Measurements from ENCODE around the gene R3HDM2.

Gene R3HDM2

GRCh38 chr12:57215668-57216013 lies 215.2 kb downstream of the R3HDM2 start:
- no peak overlapping the region for H2AK5ac ChIP-seq (ENCODE audit: low read length, severe bottlenecking)
- H3K23ac ChIP-seq (ENCODE audit: low read length in 2 of 2): no peak overlapping the region
- peak overlapping the region; percentile 53 for H3K9ac ChIP-seq (ENCODE audit: low read length)
- no peak overlapping the region for H3K4ac ChIP-seq (ENCODE audit: low read depth in 1 of 2, low read length in 2 of 2)
- H3K18ac ChIP-seq (ENCODE audit: low read depth in 1 of 2, low read length in 2 of 2): no peak overlapping the region
- peak overlapping the region; percentile 76 for H3K4me2 ChIP-seq (ENCODE audit: low read length, poor library complexity, severe bottlenecking)
- no peaks in the 10 kb centered on the region for H3K9me3 ChIP-seq (ENCODE audit: control insufficient read depth, low read length)
- peak; percentile 42 for DNase-seq
- no peak overlapping the region for H3K14ac ChIP-seq (ENCODE audit: low read length in 2 of 2)
- H3K4me3 ChIP-seq (ENCODE audit: insufficient read depth in 1 of 2, low read depth in 1 of 2, low read length in 2 of 2): peak overlapping the region in 1 of 2 experiments; percentile 62
- peaks cover 5 to 54% of the 10 kb centered on the region in 2 experiments for H3K27me3 ChIP-seq (ENCODE audit: control insufficient read depth in 1 of 2, insufficient read depth in 1 of 2, low read length in 2 of 2)
- no peak overlapping the region for H2AFZ ChIP-seq (ENCODE audit: low read depth, low read length)
- H4K8ac ChIP-seq (ENCODE audit: low read length): no peak overlapping the region
- WGBS: 48% methylated on average over 7 of the region's 7 CpGs
- no peak overlapping the region for H3K27ac ChIP-seq (ENCODE audit: low read length, poor library complexity, severe bottlenecking)
- peaks cover 32 to 34% of the 10 kb centered on the region in 2 experiments for H3K36me3 ChIP-seq (ENCODE audit: control insufficient read depth in 1 of 2, insufficient read depth in 2 of 2, low read depth in 1 of 2, low read length in 2 of 2)
- H2BK120ac ChIP-seq (ENCODE audit: low read depth, low read length): no peak overlapping the region
- H2BK15ac ChIP-seq (ENCODE audit: low read depth, poor library complexity, severe bottlenecking): no peak overlapping the region
- H2BK12ac ChIP-seq (ENCODE audit: low read length in 2 of 2): no peak overlapping the region
- no peak overlapping the region for H4K91ac ChIP-seq (ENCODE audit: low read length)
- no peaks in the 10 kb centered on the region for H3K79me1 ChIP-seq (replicated peaks; ENCODE audit: low read length, poor library complexity, severe bottlenecking)
- peaks cover 40% of the 10 kb centered on the region for H3K4me1 ChIP-seq (ENCODE audit: control insufficient read depth, insufficient read depth, low read depth, low read length)
- H2BK5ac ChIP-seq (ENCODE audit: low read depth, low read length, poor library complexity, severe bottlenecking): no peak overlapping the region

GRCh38 chr12:57215065-57215464 lies 215.8 kb downstream of the R3HDM2 start:
- H2BK5ac ChIP-seq (ENCODE audit: low read depth, low read length, poor library complexity, severe bottlenecking): no peak overlapping the region
- no peak overlapping the region for H3K4me2 ChIP-seq (ENCODE audit: low read length, poor library complexity, severe bottlenecking)
- H3K4me1 ChIP-seq (ENCODE audit: control insufficient read depth, insufficient read depth, low read depth, low read length): peaks cover 39% of the 10 kb centered on the region
- 60% methylated on average over 11 of the region's 11 CpGs for WGBS
- H3K27me3 ChIP-seq (ENCODE audit: control insufficient read depth in 1 of 2, insufficient read depth in 1 of 2, low read length in 2 of 2): peaks cover 3 to 50% of the 10 kb centered on the region in 2 experiments
- H2BK12ac ChIP-seq (ENCODE audit: low read length in 2 of 2): no peak overlapping the region
- H2AFZ ChIP-seq (ENCODE audit: low read depth, low read length): no peak overlapping the region
- H2BK120ac ChIP-seq (ENCODE audit: low read depth, low read length): no peak overlapping the region
- H3K18ac ChIP-seq (ENCODE audit: low read depth in 1 of 2, low read length in 2 of 2): no peak overlapping the region
- no peak overlapping the region for H3K4ac ChIP-seq (ENCODE audit: low read depth in 1 of 2, low read length in 2 of 2)
- H3K27ac ChIP-seq (ENCODE audit: low read length, poor library complexity, severe bottlenecking): no peak overlapping the region
- no peak overlapping the region for H4K8ac ChIP-seq (ENCODE audit: low read length)
- no peak overlapping the region for H2AK5ac ChIP-seq (ENCODE audit: low read length, severe bottlenecking)
- no peak overlapping the region for H3K14ac ChIP-seq (ENCODE audit: low read length in 2 of 2)
- no peaks in the 10 kb centered on the region for H3K79me1 ChIP-seq (replicated peaks; ENCODE audit: low read length, poor library complexity, severe bottlenecking)
- no peaks in the 10 kb centered on the region for H3K9me3 ChIP-seq (ENCODE audit: control insufficient read depth, low read length)
- H3K4me3 ChIP-seq (ENCODE audit: insufficient read depth in 1 of 2, low read depth in 1 of 2, low read length in 2 of 2): no peak overlapping the region
- H4K91ac ChIP-seq (ENCODE audit: low read length): no peak overlapping the region
- peaks cover 37 to 39% of the 10 kb centered on the region in 2 experiments for H3K36me3 ChIP-seq (ENCODE audit: control insufficient read depth in 1 of 2, insufficient read depth in 2 of 2, low read depth in 1 of 2, low read length in 2 of 2)
- no peak for DNase-seq
- no peak overlapping the region for H2BK15ac ChIP-seq (ENCODE audit: low read depth, poor library complexity, severe bottlenecking)
- no peak overlapping the region for H3K23ac ChIP-seq (ENCODE audit: low read length in 2 of 2)
- peak overlapping the region; percentile 53 for H3K9ac ChIP-seq (ENCODE audit: low read length)

- H3K4me3 ChIP-seq (ENCODE audit: insufficient read depth in 1 of 2, low read depth in 1 of 2, low read length in 2 of 2): no peak overlapping the region
- peaks cover 37% of the 10 kb centered on the region for H3K4me1 ChIP-seq (ENCODE audit: control insufficient read depth, insufficient read depth, low read depth, low read length)
- H4K8ac ChIP-seq (ENCODE audit: low read length): no peak overlapping the region
- no peak overlapping the region for H2AK5ac ChIP-seq (ENCODE audit: low read length, severe bottlenecking)
- H2BK15ac ChIP-seq (ENCODE audit: low read depth, poor library complexity, severe bottlenecking): no peak overlapping the region
- H3K23ac ChIP-seq (ENCODE audit: low read length in 2 of 2): no peak overlapping the region
- 6% methylated on average over 14 of the region's 14 CpGs for WGBS
- no peak overlapping the region for H3K4ac ChIP-seq (ENCODE audit: low read depth in 1 of 2, low read length in 2 of 2)
- H3K27ac ChIP-seq (ENCODE audit: low read length, poor library complexity, severe bottlenecking): no peak overlapping the region
- no peak overlapping the region for H2BK5ac ChIP-seq (ENCODE audit: low read depth, low read length, poor library complexity, severe bottlenecking)
- peak; percentile 71 for DNase-seq
- no peaks in the 10 kb centered on the region for H3K79me1 ChIP-seq (replicated peaks; ENCODE audit: low read length, poor library complexity, severe bottlenecking)
- H3K27me3 ChIP-seq (ENCODE audit: control insufficient read depth in 1 of 2, insufficient read depth in 1 of 2, low read length in 2 of 2): peaks cover 0 to 43% of the 10 kb centered on the region in 2 experiments
- peak overlapping the region in 1 of 2 experiments; percentile 11 for H3K18ac ChIP-seq (ENCODE audit: low read depth in 1 of 2, low read length in 2 of 2)
- H3K14ac ChIP-seq (ENCODE audit: low read length in 2 of 2): no peak overlapping the region
- no peak overlapping the region for H2BK12ac ChIP-seq (ENCODE audit: low read length in 2 of 2)
- no peaks in the 10 kb centered on the region for H3K9me3 ChIP-seq (ENCODE audit: control insufficient read depth, low read length)
- no peak overlapping the region for H4K91ac ChIP-seq (ENCODE audit: low read length)
- H3K9ac ChIP-seq (ENCODE audit: low read length): peak overlapping the region; percentile 21
- H3K36me3 ChIP-seq (ENCODE audit: control insufficient read depth in 1 of 2, insufficient read depth in 2 of 2, low read depth in 1 of 2, low read length in 2 of 2): peaks cover 44 to 46% of the 10 kb centered on the region in 2 experiments
- no peak overlapping the region for H2AFZ ChIP-seq (ENCODE audit: low read depth, low read length)
- no peak overlapping the region for H2BK120ac ChIP-seq (ENCODE audit: low read depth, low read length)
- H3K4me2 ChIP-seq (ENCODE audit: low read length, poor library complexity, severe bottlenecking): no peak overlapping the region
Measured at GRCh38 chr12:57214398-57214781, 216.5 kb downstream of the R3HDM2 start.

GRCh38 chr12:57213763-57214397 lies 217.0 kb downstream of the R3HDM2 start:
- WGBS: 63% methylated on average over 4 of the region's 4 CpGs
- Histone ChIP-seq H3K36me3 (ENCODE audit: control insufficient read depth in 1 of 2, insufficient read depth in 2 of 2, low read depth in 1 of 2, low read length in 2 of 2) (peaks cover 49 to 51% of the 10 kb centered on the region in 2 experiments), H2BK120ac (ENCODE audit: low read depth, low read length) (no peak overlapping the region), H3K18ac (ENCODE audit: low read depth in 1 of 2, low read length in 2 of 2) (no peak overlapping the region), H3K9me3 (ENCODE audit: control insufficient read depth, low read length) (no peaks in the 10 kb centered on the region), H2BK5ac (ENCODE audit: low read depth, low read length, poor library complexity, severe bottlenecking) (no peak overlapping the region), H2BK12ac (ENCODE audit: low read length in 2 of 2) (no peak overlapping the region), H4K91ac (ENCODE audit: low read length) (no peak overlapping the region), H3K4me1 (ENCODE audit: control insufficient read depth, insufficient read depth, low read depth, low read length) (peaks cover 37% of the 10 kb centered on the region), H2AK5ac (ENCODE audit: low read length, severe bottlenecking) (no peak overlapping the region), H3K14ac (ENCODE audit: low read length in 2 of 2) (no peak overlapping the region), H3K27me3 (ENCODE audit: control insufficient read depth in 1 of 2, insufficient read depth in 1 of 2, low read length in 2 of 2) (peaks cover 0 to 38% of the 10 kb centered on the region in 2 experiments), H4K8ac (ENCODE audit: low read length) (no peak overlapping the region), H3K4me3 (ENCODE audit: insufficient read depth in 1 of 2, low read depth in 1 of 2, low read length in 2 of 2) (no peak overlapping the region), H3K23ac (ENCODE audit: low read length in 2 of 2) (no peak overlapping the region), H3K79me1 (replicated peaks; ENCODE audit: low read length, poor library complexity, severe bottlenecking) (no peaks in the 10 kb centered on the region), H3K4me2 (ENCODE audit: low read length, poor library complexity, severe bottlenecking) (no peak overlapping the region), H2AFZ (ENCODE audit: low read depth, low read length) (no peak overlapping the region), H2BK15ac (ENCODE audit: low read depth, poor library complexity, severe bottlenecking) (no peak overlapping the region), H3K4ac (ENCODE audit: low read depth in 1 of 2, low read length in 2 of 2) (no peak overlapping the region), H3K9ac (ENCODE audit: low read length) (peak overlapping the region; percentile 21), H3K27ac (ENCODE audit: low read length, poor library complexity, severe bottlenecking) (no peak overlapping the region)
- no peak for DNase-seq

All from mesenchymal stem cell (in vitro differentiated cells and primary cell).